Endothelial cell of umbilical vein (primary cell): ENCODE measurements around the gene FBN3.

Source experiments
- CTCF ChIP-seq, 2 donors: IDR thresholded peaks; 1 replicate in 1 of 2; 2 replicates in 1 of 2; pipeline ENCODE4 v1.5.1; 2011; ENCODE audit warnings: low read length in 2 of 2, mild to moderate bottlenecking in 2 of 2, moderate library complexity in 2 of 2, control low read depth in 1 of 2, inconsistent platforms in 1 of 2, low read depth in 1 of 2; ENCODE audit not compliant: insufficient read depth in 1 of 2; ENCODE audit errors: extremely low read depth in 1 of 2
- MYC ChIP-seq: IDR thresholded peaks from one replicate; pipeline ENCODE4 v1.6.1; 2011; ENCODE audit warnings: mild to moderate bottlenecking, low read depth, low read length
- POLR2A ChIP-seq: IDR thresholded peaks from 2 replicates; pipeline ENCODE4 v1.6.1; 2012; ENCODE audit warnings: low read depth, mild to moderate bottlenecking, control low read depth, low read length
- POLR2AphosphoS5 ChIP-seq: IDR thresholded peaks from 2 replicates; pipeline ENCODE4 v1.6.1; 2012; ENCODE audit warnings: low read depth, mild to moderate bottlenecking, control low read depth, low read length, moderate library complexity; ENCODE audit not compliant: insufficient read depth

GRCh38 chr19:8017808-8018207 lies 131.6 kb downstream of the FBN3 start:
- TF ChIP-seq CTCF (IDR thresholded peaks at IDR 0.05; ENCODE audit: extremely low read depth in 1 of 2, insufficient read depth in 1 of 2, low read depth in 1 of 2, low read length in 2 of 2), result no peak
- TF ChIP-seq POLR2A, result no peak
- TF ChIP-seq MYC, result no peak
- TF ChIP-seq POLR2AphosphoS5, result no peak
